ENCODE results near the gene ALPI. TPM values are rescaled to one million over a fixed set of nuclear protein-coding genes. Genes with fewer than 3 reads are reported as not detected.

ALPI gene
- polyA plus RNA-seq, 4 donors: 37.7 to 261 (median 131) TPM

DNA sequence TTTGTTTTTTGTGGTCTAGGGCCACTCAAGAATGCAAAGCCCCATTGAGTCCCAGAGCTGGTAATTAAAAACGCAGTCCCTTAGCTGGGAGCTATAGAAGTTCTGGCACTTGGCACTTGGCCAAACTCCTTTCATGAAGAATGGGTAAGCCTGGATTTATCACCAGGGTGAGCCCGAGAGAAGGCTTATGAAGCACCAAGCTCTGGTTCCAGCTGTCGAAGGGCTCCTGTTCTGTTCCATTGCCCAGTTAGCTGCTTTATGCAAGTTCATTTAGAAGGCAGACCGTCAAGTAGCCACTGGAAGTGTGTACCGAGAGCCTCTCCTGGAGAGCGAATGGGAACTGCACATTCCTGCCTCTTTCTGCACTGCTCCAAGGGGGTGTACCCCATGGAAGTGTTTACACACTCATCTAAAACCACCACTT is 17.5 kb downstream of the ALPI start:
- no peak for FAIRE-seq

DNA sequence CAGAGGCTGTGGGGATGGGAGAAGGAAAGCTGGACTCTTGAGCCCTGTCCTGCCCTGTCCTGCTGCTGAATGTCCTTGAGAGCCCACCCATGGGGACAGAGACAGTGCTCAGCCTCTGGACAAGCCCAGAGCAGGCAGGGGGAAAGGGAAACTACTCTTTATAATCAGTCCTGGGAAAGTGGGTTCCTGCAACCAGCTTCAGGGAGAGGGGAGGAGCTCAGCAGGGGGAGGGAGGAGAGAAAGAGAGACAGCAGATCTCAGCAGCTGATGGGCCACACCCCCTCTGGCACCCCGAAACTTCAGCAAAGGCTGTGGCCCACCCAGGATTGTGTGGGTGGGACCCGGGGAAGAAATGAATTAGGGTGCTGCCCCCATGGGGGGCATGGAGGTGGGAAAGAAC is 20.1 kb downstream of the ALPI start:
- DNase-seq: no peak
- H3K36me3 ChIP-seq (ENCODE audit: control insufficient read depth in 3 of 3, insufficient read depth in 2 of 3, low read depth in 1 of 3, low read length in 3 of 3): no peaks in the 10 kb centered on the region
- peaks cover 0 to 21% (median 4%) of the 10 kb centered on the region in 3 donors for H3K27me3 ChIP-seq (ENCODE audit: control insufficient read depth in 3 of 3, insufficient read depth in 3 of 3, low read length in 3 of 3)
- no peak overlapping the region for H3K4me3 ChIP-seq (ENCODE audit: low read depth in 1 of 3, low read length in 3 of 3)
- FAIRE-seq: no peak
- H3K9me3 ChIP-seq (ENCODE audit: control insufficient read depth in 2 of 2, insufficient read depth in 1 of 2, low read depth in 1 of 2, low read length in 1 of 2): peaks cover 0 to 2% of the 10 kb centered on the region in 2 donors
- H3K27ac ChIP-seq (ENCODE audit: low read depth in 1 of 3, low read length in 2 of 3): no peak overlapping the region
- H3K4me1 ChIP-seq (ENCODE audit: control insufficient read depth in 3 of 3, insufficient read depth in 2 of 3, low read depth in 1 of 3, low read length in 2 of 3): no peaks in the 10 kb centered on the region
- WGBS, 3 donors: 49 to 66% (median 60%) methylated on average over 2 of the region's 2 CpGs

More for the DNA sequence above, 17.5 kb downstream of the ALPI start:
- DNase-seq: peak in 1 of 2 donors; percentile 27
- 28 to 32% (median 28%) methylated on average over 6 of the region's 6 CpGs for WGBS, 3 donors
- no peaks in the 10 kb centered on the region for H3K4me1 ChIP-seq (ENCODE audit: control insufficient read depth in 3 of 3, insufficient read depth in 2 of 3, low read depth in 1 of 3, low read length in 2 of 3)
- H3K36me3 ChIP-seq (ENCODE audit: control insufficient read depth in 3 of 3, insufficient read depth in 2 of 3, low read depth in 1 of 3, low read length in 3 of 3): no peaks in the 10 kb centered on the region
- H3K27ac ChIP-seq (ENCODE audit: low read depth in 1 of 3, low read length in 2 of 3): no peak overlapping the region
- peaks cover 0 to 2% of the 10 kb centered on the region in 2 donors for H3K9me3 ChIP-seq (ENCODE audit: control insufficient read depth in 2 of 2, insufficient read depth in 1 of 2, low read depth in 1 of 2, low read length in 1 of 2)
- H3K4me3 ChIP-seq (ENCODE audit: low read depth in 1 of 3, low read length in 3 of 3): no peak overlapping the region
- peaks cover 0 to 20% (median 4%) of the 10 kb centered on the region in 3 donors for H3K27me3 ChIP-seq (ENCODE audit: control insufficient read depth in 3 of 3, insufficient read depth in 3 of 3, low read length in 3 of 3)

DNA sequence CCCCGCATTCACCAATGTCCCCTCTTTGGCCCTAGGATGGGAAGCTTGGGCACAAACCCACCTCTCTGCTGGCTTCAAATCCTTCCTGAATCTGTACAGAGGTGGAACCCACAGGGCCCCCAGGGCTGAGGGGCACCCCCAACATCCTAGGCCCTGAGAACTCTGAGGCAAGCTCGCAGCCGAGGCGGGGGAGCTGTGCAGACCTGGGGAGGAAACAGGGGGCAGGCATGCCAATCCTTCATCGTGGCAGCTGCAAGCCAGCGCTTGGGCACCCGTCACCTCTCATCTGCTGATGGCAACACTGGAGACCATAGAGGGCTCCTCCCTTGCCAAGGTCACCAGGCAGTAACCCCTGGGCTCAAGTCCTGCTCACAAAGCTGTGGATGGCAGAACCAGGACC is 20.8 kb downstream of the ALPI start:
- peaks cover 0 to 26% (median 4%) of the 10 kb centered on the region in 3 donors for H3K27me3 ChIP-seq (ENCODE audit: control insufficient read depth in 3 of 3, insufficient read depth in 3 of 3, low read length in 3 of 3)
- H3K4me1 ChIP-seq (ENCODE audit: control insufficient read depth in 3 of 3, insufficient read depth in 2 of 3, low read depth in 1 of 3, low read length in 2 of 3): no peaks in the 10 kb centered on the region
- no peaks in the 10 kb centered on the region for H3K36me3 ChIP-seq (ENCODE audit: control insufficient read depth in 3 of 3, insufficient read depth in 2 of 3, low read depth in 1 of 3, low read length in 3 of 3)
- peaks cover 0 to 2% of the 10 kb centered on the region in 2 donors for H3K9me3 ChIP-seq (ENCODE audit: control insufficient read depth in 2 of 2, insufficient read depth in 1 of 2, low read depth in 1 of 2, low read length in 1 of 2)
- no peak overlapping the region for H3K27ac ChIP-seq (ENCODE audit: low read depth in 1 of 3, low read length in 2 of 3)
- no peak overlapping the region for H3K4me3 ChIP-seq (ENCODE audit: low read depth in 1 of 3, low read length in 3 of 3)
- FAIRE-seq (no peak), DNase-seq (no peak)
- WGBS, 3 donors: 85 to 92% (median 87%) methylated on average over 7 of the region's 7 CpGs

DNA sequence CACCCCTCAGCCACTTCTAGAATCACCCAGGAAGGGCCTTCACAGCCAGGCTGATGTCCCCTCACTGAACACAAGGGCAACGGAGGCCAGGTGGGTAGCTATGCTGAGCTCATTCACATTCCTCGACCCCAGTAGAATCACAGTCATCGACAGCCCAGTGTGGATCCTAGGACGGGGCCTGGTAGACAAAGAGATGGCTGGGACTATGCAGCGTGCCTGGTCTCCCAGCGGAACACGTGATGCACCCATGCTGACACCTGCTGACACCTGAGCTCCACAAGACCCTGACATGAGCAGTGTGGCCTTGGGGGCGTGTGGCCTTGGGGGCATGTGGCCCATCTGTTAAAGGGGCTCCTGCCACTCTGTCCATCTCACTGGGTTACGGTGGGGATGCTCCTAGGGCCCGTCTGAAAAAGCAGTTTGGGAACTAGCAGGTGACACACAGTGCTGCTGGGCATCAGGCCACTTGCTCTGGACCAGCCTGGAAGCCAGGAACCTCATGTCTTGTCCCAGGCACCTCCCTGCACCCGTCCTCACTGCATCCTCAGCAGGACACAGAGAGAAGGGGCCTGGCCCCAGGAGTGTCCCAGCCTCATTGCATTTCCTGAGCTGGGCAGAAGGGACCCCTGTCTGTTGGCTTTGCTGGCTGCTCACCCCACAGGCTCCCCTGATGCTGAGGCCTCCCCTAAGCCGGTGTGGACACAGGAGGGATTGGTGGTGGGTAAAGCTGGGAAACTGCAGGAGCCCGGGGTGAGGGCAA is 22.0 kb downstream of the ALPI start:
- Histone ChIP-seq H3K36me3 (ENCODE audit: control insufficient read depth in 3 of 3, insufficient read depth in 2 of 3, low read depth in 1 of 3, low read length in 3 of 3) (no peaks in the 10 kb centered on the region), H3K9me3 (ENCODE audit: control insufficient read depth in 2 of 2, insufficient read depth in 1 of 2, low read depth in 1 of 2, low read length in 1 of 2) (no peaks in the 10 kb centered on the region), H3K27ac (ENCODE audit: low read depth in 1 of 3, low read length in 2 of 3) (no peak overlapping the region), H3K4me3 (ENCODE audit: low read depth in 1 of 3, low read length in 3 of 3) (no peak overlapping the region), H3K4me1 (ENCODE audit: control insufficient read depth in 3 of 3, insufficient read depth in 2 of 3, low read depth in 1 of 3, low read length in 2 of 3) (no peaks in the 10 kb centered on the region), H3K27me3 (ENCODE audit: control insufficient read depth in 3 of 3, insufficient read depth in 3 of 3, low read length in 3 of 3) (peaks cover 0 to 29% (median 4%) of the 10 kb centered on the region in 3 donors)
- DNase-seq (no peak), FAIRE-seq (no peak)
- 82 to 92% (median 89%) methylated on average over 13 of the region's 13 CpGs for WGBS, 3 donors

DNA sequence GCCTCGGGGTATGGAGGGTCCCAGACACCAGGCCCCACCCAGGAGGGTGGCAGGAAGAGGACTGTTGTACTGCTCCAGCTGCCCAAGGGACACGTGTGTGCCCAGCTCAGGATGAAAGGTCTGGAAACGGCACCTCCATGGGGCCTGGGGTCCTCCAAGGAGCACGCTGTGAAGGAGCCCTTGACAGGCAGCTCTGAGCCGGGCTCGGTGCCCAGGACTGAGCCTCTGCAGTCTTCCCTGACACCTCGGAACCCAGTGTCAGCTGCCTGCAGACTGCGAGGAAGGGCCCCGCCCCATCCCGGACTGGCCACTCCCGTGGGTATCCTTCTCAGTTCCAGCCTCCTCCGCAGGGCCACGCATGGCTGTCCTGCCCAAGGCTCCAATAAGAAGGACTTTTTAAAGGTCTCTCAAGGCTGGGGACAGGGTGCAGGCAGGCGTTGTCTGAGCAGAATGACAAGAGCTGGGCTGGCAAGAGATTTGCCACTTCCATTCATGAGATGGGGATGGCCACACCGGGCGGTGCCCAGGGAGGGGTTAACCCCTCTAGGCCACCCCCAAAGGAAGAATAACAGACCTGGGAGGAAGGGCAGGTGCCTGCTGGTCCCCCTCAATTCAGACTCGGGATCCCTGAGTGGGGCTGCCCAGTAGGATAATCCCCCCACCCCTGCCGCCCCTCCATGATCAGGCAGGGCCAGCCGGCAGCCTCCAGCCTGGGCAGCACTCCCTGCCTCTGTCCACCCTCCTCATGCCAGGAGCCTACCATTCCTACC is 22.8 kb downstream of the ALPI start:
- Histone ChIP-seq H3K4me3 (ENCODE audit: low read depth in 1 of 3, low read length in 3 of 3) (no peak overlapping the region), H3K27me3 (ENCODE audit: control insufficient read depth in 3 of 3, insufficient read depth in 3 of 3, low read length in 3 of 3) (peaks cover 0 to 30% (median 3%) of the 10 kb centered on the region in 3 donors), H3K27ac (ENCODE audit: low read depth in 1 of 3, low read length in 2 of 3) (no peak overlapping the region), H3K9me3 (ENCODE audit: control insufficient read depth in 2 of 2, insufficient read depth in 1 of 2, low read depth in 1 of 2, low read length in 1 of 2) (no peaks in the 10 kb centered on the region), H3K4me1 (ENCODE audit: control insufficient read depth in 3 of 3, insufficient read depth in 2 of 3, low read depth in 1 of 3, low read length in 2 of 3) (no peaks in the 10 kb centered on the region), H3K36me3 (ENCODE audit: control insufficient read depth in 3 of 3, insufficient read depth in 2 of 3, low read depth in 1 of 3, low read length in 3 of 3) (no peaks in the 10 kb centered on the region)
- 46 to 68% (median 57%) methylated on average over 19 of the region's 19 CpGs for WGBS, 3 donors
- FAIRE-seq (no peak), DNase-seq (no peak)

DNA sequence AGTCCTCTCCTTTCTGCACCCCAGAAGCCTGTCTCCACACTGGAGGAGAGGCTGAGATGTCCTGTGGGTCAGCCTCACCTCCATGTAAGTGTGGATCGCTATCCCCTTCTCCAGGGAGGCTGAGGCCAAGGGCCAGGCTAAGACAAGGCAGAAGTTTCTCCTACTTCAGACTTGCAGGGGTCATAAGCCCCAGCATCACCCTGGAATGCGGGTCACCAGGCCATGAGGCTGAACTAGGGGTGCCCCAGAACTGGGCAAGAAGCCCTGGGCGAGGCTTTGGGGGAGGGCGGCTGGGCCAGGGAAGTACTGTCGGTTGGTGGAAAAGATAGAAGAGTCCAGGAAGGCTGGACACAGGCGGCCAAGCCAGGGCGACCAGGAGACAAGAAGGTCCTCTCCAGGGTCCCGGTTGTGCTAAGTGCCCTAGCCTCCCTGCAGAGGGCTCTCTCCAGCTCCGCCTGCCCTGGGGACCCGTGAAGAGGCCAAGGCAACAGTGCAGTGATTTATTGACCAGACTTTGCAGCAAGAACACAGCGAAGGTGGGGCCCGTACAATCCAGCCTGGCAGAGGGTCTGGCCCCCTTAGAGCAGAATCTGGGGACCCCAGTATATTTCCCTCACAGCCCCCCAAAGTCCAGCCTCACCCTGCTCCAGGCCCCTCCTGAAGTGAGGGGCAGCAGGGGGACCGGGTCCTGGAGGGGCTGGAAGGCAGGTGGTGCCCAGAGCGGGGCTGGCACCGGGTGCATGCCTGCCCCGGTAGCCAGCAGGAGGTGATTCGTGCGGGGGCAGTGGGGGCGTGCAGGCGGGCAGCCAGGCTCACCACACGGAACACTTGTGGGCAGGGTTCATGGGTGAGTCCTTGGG is 23.6 kb downstream of the ALPI start:
- peaks cover 0 to 30% (median 7%) of the 10 kb centered on the region in 3 donors for H3K27me3 ChIP-seq (ENCODE audit: control insufficient read depth in 3 of 3, insufficient read depth in 3 of 3, low read length in 3 of 3)
- 48 to 72% (median 61%) methylated on average over 20 to 21 of the region's 21 CpGs for WGBS, 3 donors
- FAIRE-seq: no peak

DNA sequence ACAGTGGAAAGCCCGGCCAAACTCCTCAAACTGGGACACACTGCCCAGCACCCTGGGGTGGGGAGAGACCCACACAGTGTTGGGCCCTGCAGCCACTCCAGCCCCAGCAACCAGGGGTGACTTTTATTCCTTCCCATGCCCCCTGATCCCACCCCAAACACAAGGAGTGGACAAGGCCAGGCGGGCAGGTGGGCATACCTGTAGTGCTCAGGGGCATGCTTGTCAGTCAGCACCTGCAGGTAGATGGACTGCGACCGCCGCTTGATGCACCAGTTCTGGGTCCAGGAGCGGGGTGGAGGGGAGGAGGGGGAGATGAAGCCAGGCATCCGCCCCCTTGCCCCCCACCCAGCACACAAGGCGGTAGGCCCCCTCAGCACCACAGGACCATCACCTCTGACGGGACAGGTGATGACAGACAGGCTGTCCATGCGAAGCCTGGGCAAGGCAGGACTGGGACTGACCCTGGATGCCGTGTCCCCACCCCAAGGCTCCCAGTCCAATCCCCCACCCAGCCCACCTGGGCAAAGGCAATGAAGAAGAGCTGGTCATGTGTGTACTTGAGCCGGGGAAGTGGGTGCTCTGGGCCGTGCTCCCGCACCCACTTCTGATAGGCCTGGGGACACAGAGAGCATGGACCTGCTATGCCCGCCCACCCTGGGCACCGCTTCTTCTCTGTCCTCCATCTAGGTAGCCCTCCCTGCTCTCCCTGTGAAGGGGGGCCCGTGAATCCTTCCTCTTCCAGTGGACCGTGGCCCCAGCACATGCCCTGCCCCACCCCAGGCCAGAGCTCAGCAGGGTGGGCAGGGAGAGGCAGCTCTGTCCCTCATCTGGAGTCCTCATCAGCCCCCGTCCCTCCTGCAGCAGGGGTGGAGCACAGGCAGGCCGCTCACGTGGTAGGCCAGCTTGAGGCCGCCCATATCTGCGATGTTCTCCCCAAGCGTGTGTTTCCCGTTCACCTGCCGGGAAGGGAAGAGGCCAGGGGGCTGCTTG is 24.5 kb downstream of the ALPI start:
- FAIRE-seq (no peak), DNase-seq (no peak)
- Histone ChIP-seq H3K36me3 (ENCODE audit: control insufficient read depth in 3 of 3, insufficient read depth in 2 of 3, low read depth in 1 of 3, low read length in 3 of 3) (no peaks in the 10 kb centered on the region), H3K27me3 (ENCODE audit: control insufficient read depth in 3 of 3, insufficient read depth in 3 of 3, low read length in 3 of 3) (peaks cover 0 to 38% (median 12%) of the 10 kb centered on the region in 3 donors), H3K4me1 (ENCODE audit: control insufficient read depth in 3 of 3, insufficient read depth in 2 of 3, low read depth in 1 of 3, low read length in 2 of 3) (no peaks in the 10 kb centered on the region), H3K9me3 (ENCODE audit: control insufficient read depth in 2 of 2, insufficient read depth in 1 of 2, low read depth in 1 of 2, low read length in 1 of 2) (no peaks in the 10 kb centered on the region), H3K27ac (ENCODE audit: low read depth in 1 of 3, low read length in 2 of 3) (no peak overlapping the region), H3K4me3 (ENCODE audit: low read depth in 1 of 3, low read length in 3 of 3) (no peak overlapping the region)
- WGBS, 3 donors: 65 to 77% (median 74%) methylated on average over 26 of the region's 26 CpGs

More for the DNA sequence above, 23.6 kb downstream of the ALPI start:
- DNase-seq: no peak
- Histone ChIP-seq H3K4me1 (ENCODE audit: control insufficient read depth in 3 of 3, insufficient read depth in 2 of 3, low read depth in 1 of 3, low read length in 2 of 3) (no peaks in the 10 kb centered on the region), H3K36me3 (ENCODE audit: control insufficient read depth in 3 of 3, insufficient read depth in 2 of 3, low read depth in 1 of 3, low read length in 3 of 3) (no peaks in the 10 kb centered on the region), H3K9me3 (ENCODE audit: control insufficient read depth in 2 of 2, insufficient read depth in 1 of 2, low read depth in 1 of 2, low read length in 1 of 2) (no peaks in the 10 kb centered on the region), H3K27ac (ENCODE audit: low read depth in 1 of 3, low read length in 2 of 3) (no peak overlapping the region), H3K4me3 (ENCODE audit: low read depth in 1 of 3, low read length in 3 of 3) (no peak overlapping the region)

Measured in small intestine (tissue), 7 donors.